ENCODE results near the gene CYP2W1.
"Not testable (repeated sequence)": the region's sequence is repeated elsewhere in the genome, so short reads cannot be mapped to it uniquely, and the experiment has no call there.

The CYP2W1 gene

GRCh38 chr7:952548-953441, 30.2 kb upstream of the CYP2W1 start:
- no peak for DNase-seq

GRCh38 chr7:953547-954327, 29.2 kb upstream of the CYP2W1 start:
- DNase-seq = peak; percentile 80

GRCh38 chr7:954330-955238, 28.4 kb upstream of the CYP2W1 start, which contains the start of gene ADAP1:
ADAP1 (minus strand) TSS chr7:954680; CDS start chr7:954477, 203 bp downstream.
- DNase-seq = no peak

DNA sequence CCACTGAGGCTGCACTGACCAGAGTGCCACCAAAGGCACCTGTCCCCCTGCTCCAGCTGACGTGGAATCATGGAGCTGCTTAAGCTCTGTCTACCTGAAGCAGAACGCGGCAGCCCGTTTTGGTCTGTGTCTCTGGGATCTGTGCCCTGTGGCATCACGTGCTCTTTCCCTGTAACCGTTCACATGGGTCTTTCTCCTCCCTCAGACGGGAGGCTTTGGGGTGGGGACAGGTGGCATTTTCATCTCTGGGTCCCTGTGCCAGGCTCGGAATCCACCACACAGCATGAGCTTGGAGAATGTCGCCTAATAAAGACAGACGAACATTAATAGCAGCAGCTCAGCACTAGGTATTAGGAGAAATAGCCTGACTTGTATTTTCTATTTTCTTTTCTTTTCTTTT, 26.9 kb upstream of the CYP2W1 start:
- no peak for DNase-seq

DNA sequence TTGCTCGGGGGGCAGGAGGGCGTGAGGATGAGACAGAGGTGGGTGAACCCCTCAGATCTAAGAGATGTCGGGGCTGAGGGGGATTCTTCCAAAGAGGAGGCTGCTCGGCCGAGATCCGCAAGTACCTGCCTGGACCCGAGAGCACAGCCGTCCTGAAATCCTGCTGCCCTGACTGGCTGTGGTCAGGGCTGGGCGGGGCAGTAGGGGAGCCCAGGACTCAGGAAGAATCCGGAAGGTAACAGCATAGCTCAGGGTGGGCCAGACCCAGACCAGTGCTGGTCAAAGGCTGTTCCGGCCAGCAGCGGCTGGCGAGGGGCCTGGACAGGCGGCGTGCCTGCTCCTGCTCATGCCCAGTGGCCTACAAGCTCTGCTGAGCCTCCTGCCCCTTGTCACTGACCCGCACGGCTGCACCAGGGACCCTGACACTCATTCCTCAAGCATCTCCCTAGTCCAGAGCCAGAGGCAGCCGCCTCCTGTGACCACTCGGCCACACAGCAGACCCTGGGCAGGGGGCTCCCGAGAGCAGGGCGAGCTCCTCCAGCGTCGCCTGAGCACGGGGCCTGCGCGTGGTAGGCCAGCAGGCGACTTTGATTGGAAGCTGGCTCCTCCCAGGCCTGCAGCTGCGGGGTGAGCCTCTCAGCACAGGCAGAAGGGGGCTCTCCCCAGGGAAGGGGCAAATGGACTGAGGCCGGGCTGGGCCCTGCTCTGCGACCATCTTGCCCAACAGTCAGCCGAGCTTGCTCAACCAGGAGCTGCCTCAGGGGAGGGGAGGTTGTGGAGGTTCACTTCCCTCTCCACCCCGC, 25.4 kb upstream of the CYP2W1 start:
- DNase-seq = peak; percentile 88

DNA sequence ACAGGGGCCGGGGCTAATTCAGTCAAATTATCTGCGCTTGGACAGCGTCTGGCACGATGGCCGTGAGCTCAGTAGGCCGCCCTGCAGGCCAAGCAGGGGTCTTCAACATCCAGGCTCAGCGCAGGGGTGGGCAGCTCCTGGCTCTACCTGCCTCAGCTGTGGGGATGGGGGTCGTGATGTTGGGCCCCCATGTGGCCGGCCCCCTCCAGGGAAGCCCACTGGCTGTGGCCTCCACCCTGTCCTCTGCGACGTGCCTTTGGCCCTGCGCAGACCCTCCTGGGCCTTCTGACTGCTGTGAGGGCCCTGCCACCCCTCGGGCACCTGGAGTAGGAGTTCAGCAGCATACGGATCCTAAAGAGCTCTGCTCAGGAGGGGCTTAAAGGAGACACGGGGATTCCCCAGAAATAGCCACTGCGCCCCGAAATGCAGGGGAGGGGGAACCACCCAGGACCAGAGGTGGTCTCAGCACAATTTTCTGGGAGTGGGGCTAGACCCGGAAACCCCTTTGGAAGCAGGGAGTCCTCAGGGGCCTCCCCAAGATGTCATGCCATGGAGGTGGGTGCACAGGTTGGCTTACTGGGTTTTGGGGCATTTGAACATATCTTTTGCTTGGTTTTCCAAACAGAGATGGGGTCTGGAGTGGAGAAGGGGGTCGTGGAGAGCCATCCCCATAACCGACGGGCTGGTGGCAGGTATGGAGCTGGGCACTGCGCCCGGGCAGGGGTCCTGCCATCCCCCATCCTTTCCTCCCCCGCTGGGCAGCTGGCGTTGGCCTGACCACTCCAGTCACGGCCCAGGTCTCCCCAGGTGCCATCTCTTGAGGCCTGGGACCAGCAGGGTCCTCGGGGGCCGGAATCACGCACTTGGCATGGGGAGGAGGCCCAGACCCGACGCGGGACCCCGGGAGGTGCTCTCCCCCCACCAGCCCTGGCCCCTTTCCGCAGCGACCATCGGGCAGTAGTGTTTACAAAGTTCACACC, 24.5 kb upstream of the CYP2W1 start:
- DNase-seq = no peak

DNA sequence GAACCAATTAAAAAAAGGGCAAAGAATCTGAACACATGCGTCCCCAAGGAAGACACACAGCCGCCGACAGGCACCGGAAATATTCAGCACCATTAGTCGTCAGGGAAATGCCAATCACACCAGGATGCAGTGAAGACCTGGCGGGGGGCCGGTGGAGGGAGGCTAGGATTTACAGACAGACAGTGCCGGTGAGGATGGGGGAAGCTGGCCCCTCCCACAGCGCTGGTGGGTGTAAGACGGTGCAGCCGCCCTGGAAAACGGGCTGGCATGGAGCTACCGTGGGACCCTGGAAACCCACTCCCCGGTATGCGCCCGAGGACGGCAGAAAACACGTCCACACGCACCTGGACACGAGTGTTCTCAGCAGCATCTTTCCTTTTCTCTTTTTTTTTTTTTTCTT, 23.7 kb upstream of the CYP2W1 start:
- no peak for DNase-seq

- not testable (repeated sequence) for DNase-seq
These were observed 23.2 kb upstream of the CYP2W1 start for GRCh38 chr7:959740-960139.

DNA sequence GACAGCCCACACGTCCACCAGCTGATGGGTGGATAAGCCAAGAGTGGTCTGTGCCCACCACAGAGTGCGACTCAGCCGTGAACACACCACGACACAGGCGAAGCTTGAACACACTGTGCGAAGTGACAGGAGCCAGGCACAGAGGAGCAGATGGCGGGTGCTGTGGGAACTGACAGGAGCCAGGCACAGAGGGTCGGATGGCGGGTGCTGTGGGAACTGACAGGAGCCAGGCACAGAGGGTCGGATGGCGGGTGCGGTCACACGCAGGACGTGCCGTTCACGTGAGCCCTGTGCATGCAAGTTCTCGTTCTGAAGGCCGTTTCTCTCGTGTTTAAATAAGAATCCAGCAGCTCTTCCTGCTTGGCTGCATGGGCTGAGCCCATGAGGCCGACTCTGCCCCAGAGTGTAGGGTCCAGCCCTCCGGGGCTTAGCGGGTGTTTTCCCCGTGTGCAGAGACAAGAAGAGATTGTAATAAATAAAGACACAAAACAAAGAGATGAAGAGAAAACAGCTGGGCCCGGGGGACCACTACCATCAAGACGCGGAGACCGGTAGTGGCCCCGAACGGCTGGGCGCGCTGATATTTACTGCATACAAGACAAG, 22.6 kb upstream of the CYP2W1 start:
- DNase-seq = no peak

- not testable (repeated sequence) for DNase-seq
These were observed 22.0 kb upstream of the CYP2W1 start for GRCh38 chr7:960972-961371.

- DNase-seq = no peak
These were observed 21.2 kb upstream of the CYP2W1 start for GRCh38 chr7:961546-962400.

- no peak for DNase-seq
These were observed 20.4 kb upstream of the CYP2W1 start for GRCh38 chr7:962401-963081.

DNA sequence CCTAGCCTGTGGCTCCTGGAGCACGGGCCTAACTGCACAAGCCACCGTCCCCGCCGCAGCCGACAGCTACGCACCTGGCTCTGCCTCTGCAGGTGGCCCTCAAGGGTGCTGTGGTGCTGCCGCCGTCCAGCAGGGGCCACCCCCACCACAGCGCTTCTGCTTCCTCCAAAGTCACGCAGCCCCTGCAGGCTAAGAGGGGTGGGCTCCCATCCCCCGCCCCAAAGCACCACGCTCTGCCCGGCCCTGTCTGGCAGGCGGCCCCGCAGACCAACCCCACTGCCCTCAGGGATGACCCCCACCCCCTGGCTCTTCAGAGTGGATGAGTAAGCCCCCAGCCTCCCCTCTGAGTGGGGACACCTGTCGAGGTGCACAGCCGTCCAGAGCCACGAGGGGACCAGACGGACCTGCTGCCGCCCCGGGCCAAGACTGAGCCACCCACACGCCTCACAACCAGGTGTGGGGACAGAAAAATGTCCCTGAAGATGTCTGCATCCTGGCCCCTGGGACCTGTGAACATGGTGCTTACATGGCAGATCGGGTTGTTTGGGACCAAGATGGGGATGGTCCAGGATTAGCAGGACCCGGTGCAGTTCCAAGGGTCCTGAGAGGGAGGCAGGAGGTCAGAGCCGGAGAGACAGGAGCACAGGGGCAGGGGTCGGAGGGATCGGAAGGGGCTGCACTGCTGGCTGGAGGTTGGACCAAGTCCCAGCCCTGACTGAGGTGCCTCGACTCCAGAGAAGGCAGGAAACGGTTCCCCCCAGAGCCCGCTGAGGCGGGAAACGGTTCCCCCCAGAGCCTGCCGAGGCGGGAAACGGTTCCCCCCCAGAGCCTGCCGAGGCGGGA, 19.5 kb upstream of the CYP2W1 start:
- DNase-seq = no peak

GRCh38 chr7:964401-965231, 18.4 kb upstream of the CYP2W1 start:
- DNase-seq = no peak

DNA sequence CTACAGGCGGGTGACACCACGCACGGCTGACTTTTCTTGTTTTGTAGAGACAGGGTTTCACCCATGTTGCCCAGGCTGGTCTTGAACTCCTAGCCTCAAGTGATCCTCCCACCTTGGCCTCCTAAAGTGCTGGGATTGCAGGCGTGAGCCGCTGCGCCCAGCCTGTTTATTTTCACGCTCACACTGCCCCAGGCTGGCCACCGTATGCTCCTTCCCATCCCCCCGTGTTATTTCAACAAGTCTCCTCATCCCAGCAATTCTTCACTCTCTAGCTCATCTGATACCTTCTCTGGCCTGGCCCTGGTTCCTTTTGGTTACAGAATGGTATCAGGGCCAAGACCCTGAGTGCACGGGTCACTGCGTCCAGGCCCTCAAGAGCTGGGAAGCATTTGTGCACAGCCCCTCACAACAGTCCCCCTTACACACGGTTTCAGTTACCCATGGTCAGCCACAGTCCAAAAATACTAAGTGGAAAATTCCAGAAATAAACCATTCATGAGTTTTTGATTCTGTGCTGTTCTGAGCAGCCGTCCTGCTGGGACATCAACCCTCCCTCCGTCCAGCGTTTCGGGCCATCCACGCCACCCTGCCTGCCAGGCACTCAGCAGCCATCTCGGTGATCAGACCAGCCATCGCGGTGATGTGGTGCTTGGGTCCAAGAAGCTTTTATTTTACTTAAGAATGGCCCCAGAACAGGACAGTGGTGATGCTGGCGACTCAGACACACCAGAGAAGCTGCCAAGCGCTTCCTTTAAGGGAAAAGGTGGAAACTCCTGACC, 16.5 kb upstream of the CYP2W1 start:
- DNase-seq = no peak

Data from retina (tissue), 1 donor.